ENCODE results near the gene PCNP.
"Not testable (repeated sequence)": the region's sequence is repeated elsewhere in the genome, so short reads cannot be mapped to it uniquely, and the experiment has no call there.

PCNP gene

DNA sequence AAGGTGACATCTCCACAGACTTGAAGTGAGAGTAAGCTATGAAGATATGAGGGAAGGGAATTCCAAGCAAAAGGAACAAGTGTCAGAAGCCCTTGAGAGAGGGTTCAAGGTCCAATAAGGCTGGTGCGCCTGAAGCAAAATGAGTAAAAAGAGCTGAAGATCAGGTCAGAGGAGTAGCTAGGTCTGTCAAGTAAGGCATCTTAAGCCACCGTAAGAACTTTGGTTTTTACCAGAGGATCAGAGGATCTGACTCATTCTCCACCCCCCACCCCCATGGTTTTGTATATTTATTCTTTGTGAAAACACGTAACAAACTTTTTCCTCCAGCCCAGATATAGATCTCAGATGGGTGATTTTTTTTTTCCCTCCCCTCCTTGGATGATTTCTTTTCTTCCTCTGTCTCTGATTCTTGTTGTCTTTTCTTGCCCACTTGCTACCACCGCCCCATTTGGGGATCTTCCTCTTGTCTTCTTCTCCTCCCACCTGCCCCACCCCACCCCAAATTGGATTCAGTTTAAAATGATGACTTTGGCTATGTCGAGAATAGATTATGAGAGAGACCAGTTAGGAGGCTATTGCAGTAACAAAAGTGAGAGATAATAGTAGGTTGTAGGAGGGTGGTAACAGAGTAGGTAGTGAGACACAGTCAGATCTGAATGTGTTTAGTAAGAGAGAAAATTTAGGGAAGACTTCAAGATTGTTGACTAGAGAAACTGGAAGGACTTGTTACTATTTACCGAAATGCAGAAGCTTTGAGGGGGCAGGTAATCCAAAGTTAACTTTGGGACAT lies 6.3 kb upstream of the PCNP start:
- DNase-seq: peak; percentile 42

DNA sequence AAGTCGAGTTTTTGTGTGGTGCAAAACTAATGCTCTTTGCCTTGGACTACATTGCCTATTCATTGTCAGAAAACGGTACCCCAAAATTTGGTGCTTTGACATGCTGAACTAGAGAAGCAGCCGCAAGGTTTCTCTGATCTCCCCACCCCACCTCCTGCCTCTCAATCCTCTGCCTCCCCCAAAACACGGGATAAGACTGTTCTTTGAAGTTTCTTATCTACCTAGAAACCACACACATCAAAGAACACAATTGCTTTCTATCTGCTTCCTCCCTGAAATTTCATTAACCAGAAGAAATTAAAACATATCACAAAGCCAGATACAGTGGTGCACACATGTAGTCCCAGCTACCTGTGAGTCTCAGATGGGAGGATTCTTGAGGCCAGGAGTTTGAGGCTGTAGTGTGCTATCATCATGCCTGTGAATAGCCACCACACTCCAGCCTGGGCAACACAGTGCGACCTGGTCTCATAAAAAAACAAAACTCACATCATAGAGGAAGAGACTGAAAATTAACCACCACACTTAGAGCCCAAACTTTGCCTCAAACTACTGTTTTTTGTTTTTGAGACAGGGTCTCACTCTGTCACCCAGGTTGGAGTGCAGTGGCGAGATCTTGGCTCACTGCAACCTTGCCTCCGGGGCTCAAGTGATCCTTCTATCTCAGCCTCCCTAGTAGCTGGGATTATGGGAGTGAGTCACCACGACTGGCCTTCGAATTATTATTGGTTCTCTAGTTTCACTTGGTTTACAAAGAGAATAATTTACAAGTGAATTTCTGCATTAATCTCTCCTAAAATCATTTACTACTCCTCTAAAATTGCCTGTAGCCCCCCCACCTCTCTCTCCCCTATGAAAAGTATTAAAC lies 2.7 kb upstream of the PCNP start:
- no peak for DNase-seq

DNA sequence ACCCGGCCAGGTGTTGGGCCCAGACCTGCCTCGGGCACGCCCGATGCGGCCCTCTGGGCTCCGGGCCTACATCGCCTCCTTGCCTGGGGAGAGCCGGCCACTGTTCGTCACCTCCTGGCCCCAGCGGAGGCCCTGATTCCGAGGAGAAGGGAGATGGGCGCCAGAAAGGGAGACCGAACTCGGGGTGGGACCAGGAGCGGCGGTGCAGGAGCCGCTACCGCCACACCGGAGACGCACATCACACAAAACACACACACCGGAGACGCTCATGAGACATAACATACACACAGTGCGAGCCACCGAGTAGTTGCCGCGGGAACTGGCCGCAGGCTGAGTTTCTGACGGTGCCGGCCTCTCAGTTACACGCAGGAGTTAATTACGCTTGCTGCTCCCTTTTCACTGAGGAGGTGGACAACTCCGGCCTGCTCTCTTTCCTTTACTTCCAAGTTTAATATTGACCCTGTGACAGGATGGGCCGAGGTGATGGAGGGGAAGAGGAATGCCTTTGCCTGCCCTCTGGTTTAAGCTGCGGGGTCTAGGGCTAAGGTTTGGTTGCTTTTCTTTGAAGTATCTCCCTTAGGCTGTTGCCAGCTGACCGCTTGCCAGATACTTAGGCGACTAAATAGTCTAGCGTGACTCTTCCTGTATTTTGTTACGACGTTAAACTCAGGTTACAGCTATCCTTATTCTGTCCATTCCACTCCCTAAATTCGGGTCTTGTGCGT lies 570 bp downstream of the PCNP start:
- DNase-seq: no peak

DNA sequence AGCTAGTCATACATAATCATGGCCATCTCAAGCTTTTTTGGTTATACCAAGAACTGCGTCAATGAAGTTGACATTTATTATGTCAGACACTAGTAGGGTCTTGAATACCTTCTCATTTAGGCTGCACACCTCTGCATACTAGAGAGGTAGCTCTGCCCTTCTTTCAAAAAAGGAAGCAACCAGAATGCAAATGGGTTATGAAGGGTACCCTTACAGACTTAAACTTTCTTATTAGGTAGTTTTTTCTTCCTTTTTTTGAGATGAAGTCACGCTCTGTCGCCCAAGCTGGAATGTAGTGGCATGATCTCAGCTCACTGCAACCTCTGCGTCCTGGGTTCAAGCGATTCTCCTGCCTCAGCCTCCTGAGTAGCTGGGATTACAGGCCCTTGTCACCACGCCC lies 3.3 kb downstream of the PCNP start:
- no peak for DNase-seq

DNA sequence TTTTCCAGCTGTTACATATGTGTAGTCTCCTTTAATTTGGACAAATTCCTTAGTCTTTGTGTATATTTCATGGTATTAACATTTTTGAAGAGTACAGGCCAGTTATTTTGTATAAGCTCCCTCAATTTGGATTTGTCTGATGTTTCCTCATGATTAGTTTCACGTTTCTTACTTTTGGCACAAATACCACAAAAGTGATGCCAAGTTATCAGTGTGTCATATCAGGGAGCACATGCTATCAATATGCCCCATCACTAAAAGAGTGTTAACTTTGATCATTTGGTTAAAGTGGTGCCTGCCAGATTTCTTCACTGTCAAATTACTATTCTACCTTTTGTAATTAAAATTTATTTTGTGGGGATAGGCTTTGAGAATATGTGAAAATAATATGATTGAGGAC lies 14.6 kb downstream of the PCNP start:
- no peak for DNase-seq

DNA sequence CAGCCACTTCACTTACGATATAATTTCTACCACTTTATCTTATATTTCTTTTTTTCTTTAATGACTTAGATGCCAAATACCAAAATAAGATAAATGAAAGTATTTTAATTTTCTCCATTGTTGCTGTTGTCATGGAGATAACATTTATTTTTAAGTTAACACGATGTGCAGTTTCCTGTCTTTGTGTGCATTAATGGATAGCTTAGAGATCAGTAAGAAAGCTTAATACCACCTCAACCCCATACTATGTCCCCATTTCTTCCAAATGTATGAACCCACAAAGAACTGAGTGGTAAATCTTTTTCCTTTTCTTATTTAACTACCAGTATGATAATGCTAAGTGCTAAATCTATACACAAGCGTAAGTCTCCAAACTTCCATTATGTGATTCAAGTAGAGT lies 17.1 kb downstream of the PCNP start:
- no peak for DNase-seq

DNA sequence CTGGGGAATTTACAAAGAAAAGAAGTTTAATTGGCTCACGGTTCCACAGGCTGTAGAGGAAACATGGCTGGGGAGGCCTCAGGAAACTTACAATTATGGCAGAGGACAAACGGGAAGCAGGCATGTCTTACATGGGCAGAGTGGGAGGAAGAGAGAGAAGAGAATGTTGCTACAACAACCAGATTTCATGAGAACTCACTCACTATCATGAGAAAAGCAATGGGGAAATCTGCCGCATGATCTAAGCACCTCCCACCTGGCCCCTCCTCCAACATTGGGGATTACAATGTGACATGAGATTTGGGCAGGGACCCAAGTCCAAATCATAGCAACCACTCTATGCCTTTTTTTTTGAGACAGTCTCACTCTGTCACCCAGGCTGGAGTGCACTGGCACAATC lies 28.8 kb downstream of the PCNP start:
- DNase-seq: no peak

DNA sequence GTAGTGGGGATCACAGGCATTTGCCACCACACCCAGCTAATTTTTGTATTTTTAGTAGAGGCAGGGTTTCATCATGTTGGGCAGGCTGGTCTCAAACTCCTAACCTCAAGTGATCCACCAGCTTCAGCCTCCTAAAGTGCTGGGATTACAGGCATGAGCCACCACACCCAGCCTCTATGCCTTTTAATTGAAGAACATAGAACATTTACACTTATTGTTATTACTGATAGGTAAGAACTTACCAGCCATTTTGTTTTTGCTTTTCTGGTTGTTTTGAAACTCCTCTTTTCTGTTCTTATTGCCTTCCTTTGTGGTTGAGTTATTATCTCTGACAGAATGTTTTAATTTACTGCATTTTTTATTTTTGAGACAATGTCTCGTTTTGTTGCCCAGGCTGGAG lies 29.2 kb downstream of the PCNP start:
- no peak for DNase-seq

DNA sequence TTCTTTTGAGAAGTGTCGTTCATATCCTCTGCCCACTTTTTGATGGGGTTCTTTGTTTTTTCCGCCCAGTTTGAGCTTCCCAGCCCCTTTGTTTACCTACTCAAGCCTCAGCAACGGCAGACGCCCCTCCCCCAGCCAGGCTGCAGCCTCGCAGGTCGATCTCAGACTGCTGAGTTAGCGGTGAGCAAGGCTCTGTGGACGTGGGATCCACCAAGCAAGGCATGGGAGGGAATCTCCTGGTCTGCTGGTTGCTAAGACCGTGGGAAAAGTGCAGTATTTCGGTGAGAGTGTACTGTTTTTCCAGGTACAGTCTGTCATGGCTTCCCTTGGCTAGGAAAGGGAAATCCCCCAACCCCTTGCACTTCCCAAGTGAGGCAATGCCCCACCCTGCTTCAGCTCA lies 31.4 kb downstream of the PCNP start:
- not testable (repeated sequence) for DNase-seq

DNA sequence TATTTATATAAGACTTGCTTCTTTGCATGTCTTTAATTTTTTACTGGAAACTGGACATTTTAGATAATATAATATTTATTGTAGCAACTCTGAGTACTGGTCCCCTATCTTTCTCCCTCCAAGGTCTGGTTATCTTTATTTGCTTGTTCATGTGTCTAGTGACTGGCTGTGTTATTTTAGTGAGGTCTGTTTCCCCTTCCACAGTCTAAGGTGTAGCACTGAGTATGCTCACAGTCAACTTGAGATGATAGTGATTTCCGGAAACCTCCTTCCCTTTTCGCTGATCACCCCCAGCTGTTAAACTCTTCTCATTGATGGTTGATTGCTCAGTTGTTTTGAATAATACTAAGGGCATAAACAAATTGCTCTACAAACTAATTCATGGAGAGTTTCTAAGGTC lies 37.0 kb downstream of the PCNP start:
- no peak for DNase-seq

DNA sequence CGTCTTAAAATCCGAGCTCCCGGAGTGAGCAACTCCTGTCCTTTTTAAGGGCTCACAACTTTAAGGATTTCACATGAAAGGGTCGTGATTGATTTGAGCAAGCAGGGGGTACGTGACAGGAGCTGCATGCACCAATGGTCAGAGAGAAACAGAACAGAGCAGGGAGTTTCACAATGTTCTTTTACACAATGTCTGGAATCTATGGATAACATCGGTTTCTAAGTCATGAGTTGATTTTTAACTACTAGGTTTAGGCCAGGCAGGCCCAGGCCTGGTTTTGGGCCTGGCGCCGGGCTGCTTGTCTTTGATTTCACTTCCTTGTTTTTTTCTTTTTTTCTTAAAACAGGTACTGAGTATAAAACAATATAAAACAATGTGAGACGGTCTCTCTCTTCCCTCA lies 39.0 kb downstream of the PCNP start:
- DNase-seq: not testable (repeated sequence)

DNA sequence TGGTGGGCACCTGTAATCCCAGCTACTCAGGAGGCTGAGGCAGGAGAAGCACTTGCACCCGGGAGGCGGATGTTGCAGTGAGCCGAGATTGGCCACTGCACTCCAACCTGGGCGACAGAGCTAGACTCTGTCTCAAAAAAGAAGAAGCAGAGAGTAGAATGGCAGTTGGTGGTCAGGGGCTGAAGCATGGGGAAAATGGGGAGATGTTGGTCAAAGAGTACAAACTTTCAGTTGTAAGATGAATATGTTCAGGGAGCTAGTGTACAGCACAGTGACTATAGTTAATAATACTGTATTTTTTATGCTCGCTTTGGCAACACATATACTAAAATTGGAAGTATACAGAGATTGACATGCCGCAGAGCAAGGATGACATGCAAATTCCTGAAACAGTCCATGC lies 41.5 kb downstream of the PCNP start:
- DNase-seq: no peak

DNA sequence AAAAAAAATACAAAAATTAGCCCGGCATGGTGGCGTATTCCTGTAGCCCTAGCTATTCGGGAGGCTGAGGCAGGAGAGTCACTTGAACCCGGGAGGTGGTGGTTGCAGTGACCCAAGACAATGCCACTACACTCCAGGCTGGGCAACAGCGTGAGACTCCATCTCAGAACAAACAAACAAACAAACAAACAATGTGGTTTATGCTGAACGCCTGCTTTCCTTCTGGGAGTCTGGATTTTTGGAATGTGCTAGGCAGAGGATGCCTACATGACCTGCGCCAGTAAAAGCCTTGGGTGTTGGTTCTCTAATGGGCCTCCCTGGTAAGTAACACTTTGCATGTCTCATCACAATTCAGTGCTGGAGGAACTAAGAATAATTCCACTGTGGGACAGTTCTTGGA lies 43.5 kb downstream of the PCNP start:
- no peak for DNase-seq

DNA sequence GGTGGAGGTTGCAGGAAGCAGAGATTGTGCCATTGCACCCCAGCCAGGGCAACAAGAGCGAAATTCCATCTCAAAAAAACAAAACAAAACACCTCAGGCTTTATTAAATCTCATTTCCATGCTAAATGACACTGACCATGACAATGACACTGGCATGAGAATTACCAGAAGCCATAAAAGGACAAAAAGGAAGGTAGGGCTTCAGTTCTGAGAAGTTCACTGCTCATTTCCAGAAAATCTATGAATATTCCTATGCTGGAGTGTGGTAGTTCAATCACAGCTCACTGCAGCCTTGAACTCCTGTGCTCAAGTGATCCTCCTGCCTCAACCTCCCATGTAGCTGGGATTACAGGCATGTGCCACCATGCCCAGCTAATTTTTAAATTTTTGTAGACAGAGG lies 44.7 kb downstream of the PCNP start:
- DNase-seq: no peak

DNA sequence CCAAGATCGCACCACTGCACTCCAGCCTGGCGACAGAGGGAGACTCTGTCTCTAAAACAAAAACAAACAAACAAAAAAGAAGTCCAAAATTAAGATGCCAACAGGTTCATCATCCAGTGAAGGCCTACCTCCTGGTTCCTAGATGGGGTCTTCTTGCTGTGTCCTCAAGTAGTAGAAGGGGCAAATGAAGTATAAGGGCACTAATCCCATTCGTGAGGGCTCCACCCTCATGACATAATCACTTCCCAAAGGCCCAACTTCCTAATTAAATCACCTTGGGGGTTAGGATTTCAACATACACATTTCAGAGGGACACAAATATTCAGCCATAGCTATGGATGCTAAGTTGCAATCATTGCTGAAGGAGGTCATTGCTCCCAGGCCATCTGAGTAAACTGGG lies 45.8 kb downstream of the PCNP start:
- no peak for DNase-seq

DNA sequence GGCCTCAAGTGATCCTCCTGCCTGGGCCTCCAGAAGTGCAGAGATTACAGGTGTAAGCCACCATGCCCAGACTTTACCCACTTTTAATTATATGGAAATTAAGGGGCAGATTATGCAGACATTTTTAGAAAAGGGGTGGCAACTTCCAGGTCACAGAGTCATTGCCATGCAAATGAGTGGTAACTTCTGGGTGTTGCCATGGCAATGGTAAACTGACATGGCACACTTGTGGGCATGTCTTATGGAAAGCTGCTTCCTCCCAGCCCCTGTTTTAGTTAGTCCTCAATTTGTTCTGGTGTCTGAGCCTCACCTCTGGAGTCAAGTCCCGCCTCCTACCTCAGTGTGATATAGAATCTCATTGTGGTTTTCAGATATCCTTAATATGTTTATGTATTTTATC lies 49.7 kb downstream of the PCNP start:
- DNase-seq: no peak

DNA sequence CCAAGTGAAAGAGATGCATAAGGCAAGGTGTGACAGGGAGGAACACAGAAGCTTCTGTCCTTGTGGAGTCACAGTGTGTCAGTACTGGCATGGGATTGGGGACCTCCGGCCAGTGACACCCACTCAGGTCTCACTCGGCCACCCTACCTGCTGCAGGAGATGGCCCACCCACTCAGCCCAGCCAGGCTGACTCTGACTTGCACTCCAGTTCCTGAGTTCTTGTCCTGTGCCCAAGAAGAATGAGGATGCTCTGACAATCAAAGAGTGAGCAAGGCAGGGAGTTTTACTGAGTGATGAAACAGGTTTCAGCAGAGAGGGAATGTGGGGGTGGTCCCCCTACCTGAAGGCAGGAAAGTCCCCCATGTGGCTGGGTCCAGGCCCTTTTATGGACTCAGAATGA lies 50.9 kb downstream of the PCNP start:
- no peak for DNase-seq

DNA sequence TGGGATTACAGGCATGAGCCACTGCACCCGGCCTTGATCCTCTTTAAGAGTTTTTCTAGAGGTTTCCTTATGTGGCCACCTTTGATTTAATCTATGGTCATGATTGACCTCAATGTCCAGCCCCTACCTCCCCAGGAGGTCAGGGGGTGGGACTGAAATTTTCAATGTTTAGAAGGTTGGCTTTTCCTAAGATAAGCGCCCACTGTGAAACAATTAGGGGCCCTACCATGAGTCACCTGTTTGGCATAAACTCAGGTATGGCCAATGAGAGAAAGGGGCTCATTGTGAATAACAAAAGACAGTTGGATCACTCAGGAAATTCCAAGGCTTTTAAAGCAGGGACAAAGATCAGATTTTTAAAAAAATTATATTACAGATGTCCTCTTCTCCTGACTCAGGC lies 51.9 kb downstream of the PCNP start:
- no peak for DNase-seq

DNA sequence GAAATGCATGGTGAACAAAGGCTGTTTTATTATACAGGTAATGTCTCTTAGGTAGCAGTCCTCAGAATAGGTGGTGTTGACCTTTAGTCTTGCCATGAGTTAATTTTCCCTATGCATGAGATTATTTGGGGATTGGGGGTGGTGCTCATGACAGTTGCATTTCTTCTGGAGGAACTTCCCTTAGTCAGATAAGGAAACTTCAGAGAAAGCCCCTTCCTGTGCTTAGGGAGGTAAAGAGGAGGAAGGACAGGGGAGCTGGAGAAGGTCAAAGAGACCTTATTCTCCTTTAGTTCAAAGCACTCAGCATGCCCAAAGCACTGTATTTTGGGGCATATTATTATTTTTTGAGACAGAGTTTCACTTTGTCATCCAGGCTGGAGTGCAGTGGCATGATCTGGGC lies 55.2 kb downstream of the PCNP start:
- no peak for DNase-seq

DNA sequence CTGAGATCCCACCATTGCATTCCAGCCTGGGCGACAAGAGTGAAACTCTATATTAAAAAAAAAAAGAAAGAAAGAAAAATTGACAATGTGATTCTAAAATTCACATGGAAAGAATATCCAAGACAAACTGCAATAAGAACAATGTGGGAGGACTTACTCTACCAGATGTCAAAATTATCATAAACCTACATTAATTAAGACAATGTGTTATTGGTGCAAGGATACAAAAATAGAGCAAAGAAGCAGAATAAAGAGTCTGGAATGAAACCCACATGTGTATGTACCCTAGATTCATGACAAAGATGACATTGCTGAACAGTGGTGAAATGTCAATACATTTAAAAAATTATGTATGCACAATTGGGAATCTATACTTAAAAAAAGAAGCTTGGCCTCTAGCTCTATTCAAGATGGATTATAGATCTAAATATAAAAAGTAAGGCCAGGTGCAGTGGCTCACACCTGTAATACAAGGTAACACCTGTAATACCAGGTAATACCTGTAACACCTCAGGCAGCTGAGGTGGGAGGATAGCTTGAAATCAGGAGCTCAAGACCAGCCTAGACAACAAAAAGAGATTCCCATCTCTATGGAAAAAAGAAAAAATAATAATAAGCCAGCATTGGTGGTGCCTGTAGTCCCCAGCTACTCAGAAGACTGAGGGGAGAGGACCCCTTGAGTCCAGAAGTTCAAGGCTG lies 57.3 kb downstream of the PCNP start:
- no peak for DNase-seq

DNA sequence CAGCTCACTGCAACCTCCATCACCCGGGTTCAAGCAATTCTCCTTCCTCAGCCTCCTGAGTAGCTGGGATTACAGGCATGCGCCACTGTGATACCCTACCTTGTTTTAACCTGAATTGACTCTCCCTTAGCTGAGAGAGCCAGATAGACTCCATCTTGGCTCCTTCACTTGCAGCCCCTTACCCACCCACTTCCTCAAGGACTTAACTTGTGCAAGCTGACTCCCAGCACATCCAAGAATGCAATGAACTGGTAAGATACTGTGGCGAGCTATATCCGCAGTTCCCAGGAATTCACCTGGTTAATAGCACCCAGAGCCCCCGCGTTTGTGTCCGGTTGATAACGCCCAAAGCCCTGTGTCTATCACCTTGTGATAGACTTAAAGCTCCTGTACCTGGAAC lies 58.0 kb downstream of the PCNP start:
- not testable (repeated sequence) for DNase-seq

DNA sequence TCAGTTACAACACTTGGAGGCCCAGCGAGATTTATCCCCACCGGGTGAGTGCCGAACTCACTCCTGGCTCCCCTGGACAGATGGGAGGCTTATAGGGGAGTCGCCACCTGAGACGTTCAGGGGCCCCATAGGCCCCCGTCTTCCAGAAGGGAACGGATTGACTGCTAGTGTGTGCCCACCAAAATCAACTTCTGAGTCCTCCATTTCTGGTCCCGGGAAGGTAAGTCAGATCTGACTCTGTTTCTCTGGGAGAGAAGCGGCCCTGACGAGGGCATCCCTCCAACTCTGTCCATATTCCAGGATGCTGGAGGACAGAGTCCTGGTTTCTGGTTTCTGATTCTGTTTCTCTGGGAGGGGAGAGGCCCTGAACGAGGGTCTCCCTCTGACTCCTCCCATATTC lies 58.6 kb downstream of the PCNP start:
- no peak for DNase-seq

DNA sequence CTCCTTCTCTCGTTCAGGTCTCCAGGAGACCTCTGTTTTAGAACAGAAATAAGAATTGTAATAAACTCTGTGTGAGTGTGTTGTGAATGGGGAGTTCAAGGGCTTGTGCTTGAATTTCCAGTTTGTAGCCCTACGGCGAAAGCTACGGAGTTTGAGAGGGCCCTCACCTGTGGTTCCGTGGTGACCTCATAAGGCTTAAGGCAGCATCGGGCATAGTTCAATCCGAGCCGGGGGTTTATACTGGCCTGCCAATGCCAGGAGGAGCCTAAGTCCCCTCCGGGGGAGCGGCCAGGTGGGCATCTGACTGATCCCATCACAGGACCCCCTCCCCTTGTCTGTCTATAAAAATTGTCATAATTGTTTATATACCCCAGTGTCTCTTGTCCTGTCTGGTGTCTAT lies 59.2 kb downstream of the PCNP start:
- DNase-seq: no peak
